GM21737 (cell line): ENCODE results near the gene TTN.

Experiments
- ATAC-seq: cut with Tn5 transposase; IDR thresholded peaks from one replicate; pipeline ENCODE4 v1.9.1; 2021; ENCODE audit warnings: mild to moderate bottlenecking, moderate library complexity; ENCODE audit not compliant: unreplicated experiment

The TTN gene

GRCh38 chr2:178819147-178819875 is 12.1 kb upstream of the TTN start:
- ATAC-seq: no peak

- ATAC-seq: no peak
These were observed 4.7 kb upstream of the TTN start for GRCh38 chr2:178811901-178812300.

- no peak for ATAC-seq
These were observed 3.8 kb upstream of the TTN start for GRCh38 chr2:178811045-178811444.

GRCh38 chr2:178810422-178810821 is 3.2 kb upstream of the TTN start:
- no peak for ATAC-seq

DNA sequence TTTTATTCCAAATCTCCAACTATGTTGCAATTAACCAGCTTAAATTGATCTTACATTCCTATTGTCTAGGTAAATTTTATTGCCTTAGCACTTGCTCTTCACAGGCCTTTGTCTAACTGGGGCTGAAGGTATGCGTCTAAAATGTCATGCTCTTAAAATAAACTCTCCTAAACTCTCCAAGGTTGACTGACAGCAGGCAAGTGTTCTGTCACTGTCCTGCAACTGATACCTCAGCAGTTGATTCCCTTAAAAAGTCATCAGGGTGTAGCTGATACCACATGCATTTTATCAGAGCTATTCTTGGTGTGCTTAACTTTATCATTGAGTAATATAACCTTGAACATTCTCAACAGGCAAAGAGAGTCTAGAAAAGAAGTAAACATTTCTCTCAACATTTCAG is 680 bp downstream of the TTN start:
- ATAC-seq: no peak

- no peak for ATAC-seq
These were observed 1.8 kb downstream of the TTN start for GRCh38 chr2:178805457-178805856.

- ATAC-seq: no peak
These were observed 2.4 kb downstream of the TTN start for GRCh38 chr2:178804791-178805190.

GRCh38 chr2:178800510-178800909 is 6.7 kb downstream of the TTN start:
- ATAC-seq: no peak

DNA sequence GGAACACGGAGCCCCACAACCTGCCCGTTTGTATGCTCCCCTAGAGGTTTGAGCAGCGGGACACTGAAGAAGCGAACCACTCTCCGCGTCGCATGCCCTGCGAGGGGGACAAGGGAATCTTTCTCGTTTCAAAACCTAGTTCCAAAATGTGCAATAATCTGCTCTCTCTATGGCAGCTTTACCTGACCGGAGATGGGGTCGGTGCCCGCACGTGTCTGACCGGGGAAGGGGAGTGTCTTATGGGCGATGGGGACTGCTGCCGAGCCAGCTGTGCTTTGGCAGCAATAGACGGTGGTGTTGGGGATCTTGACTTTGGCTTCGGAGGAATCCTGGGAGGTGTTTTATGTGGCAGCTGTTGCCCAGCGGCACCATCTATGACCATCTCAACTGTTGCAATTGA is 7.9 kb downstream of the TTN start:
- no peak for ATAC-seq

- no peak for ATAC-seq
These were observed 11.0 kb downstream of the TTN start for GRCh38 chr2:178796079-178796677.

GRCh38 chr2:178787934-178788333 is 19.3 kb downstream of the TTN start:
- no peak for ATAC-seq

- no peak for ATAC-seq
These were observed 20.1 kb downstream of the TTN start for GRCh38 chr2:178787155-178787554.

GRCh38 chr2:178783889-178784288 is 23.3 kb downstream of the TTN start:
- no peak for ATAC-seq

DNA sequence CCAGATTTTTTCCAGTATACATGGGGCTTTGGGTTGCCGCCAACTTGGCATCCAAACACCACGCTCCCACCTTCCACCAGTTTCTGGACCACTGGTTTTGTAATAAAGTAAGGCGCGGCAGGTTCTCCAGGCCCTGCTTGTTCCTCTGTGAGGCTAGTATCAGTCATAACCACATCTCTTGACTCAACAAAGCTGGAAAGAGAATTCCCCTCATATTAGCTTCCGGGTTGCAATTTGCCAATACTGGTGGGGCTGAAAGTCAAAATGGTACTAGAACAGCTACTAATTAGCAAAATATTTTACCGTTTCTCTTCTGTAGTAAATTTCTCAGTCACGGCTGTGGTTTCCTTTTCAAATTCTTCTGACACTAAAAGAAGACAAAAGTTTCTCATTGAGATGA is 25.0 kb downstream of the TTN start:
- ATAC-seq: no peak

GRCh38 chr2:178777577-178777976 is 29.6 kb downstream of the TTN start:
- no peak for ATAC-seq

- no peak for ATAC-seq
These were observed 30.5 kb downstream of the TTN start for GRCh38 chr2:178776751-178777150.

- ATAC-seq: no peak
These were observed 31.2 kb downstream of the TTN start for GRCh38 chr2:178775975-178776374.

DNA sequence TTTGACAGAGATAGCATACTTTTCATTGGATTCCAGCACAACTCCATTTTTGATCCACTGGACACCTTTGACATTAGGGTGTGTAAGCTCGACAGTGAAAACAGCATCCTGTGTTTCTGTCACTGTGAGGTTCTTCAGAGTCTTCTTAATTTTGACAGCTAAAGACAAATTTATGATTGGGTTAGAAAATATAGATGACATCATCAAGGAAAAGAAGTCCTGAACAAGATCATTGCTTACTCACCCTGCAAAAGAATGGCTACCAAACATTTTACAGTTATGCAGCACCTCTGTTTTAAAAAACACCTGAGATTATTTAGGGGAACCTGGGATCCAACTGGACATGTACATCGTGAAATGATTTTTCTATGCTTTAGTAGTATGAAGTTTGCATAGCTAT is 36.7 kb downstream of the TTN start:
- no peak for ATAC-seq

DNA sequence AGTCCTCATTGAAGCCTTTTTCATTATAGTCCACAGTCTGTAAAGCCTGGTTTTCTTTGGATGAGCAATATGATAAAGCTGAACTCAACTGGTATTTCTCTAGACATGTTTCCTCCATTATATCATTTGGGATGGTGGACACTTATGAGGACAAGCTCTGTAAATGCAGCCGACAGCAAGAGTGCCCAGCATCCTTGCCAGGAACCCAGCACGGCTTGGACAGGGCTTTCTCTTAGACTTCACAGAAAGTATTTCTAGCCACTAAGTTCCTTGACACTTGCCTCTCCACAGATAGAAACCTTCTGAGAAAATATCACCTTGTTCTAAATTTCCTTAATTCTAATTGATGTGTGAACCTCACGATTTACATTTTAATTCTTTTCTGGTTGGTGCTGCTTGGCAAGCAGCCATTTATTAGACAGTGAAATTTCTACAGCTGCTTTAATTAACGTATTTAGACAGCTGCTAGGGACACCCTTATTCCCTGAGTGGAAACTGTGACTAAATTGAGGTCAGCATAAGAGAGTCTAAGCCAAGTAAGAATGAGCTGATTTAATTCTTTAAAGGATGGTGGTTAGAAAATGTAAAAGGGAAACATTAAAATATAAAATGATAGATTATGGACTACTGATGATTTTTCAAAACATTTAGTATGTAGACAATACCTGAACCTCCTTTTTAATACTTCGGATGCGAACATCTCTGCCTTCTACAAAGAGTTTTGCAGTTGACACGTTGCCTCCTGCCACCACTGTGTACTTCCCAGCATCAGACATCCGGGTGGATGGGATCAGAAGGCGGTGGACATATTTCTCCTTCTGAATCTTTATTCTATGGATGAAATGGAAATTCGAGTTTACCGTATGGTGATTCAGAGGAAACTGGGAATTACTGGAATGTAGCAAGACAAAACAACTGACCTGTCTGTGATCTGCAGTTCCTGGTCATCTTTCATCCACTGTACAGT is 39.8 kb downstream of the TTN start:
- no peak for ATAC-seq

DNA sequence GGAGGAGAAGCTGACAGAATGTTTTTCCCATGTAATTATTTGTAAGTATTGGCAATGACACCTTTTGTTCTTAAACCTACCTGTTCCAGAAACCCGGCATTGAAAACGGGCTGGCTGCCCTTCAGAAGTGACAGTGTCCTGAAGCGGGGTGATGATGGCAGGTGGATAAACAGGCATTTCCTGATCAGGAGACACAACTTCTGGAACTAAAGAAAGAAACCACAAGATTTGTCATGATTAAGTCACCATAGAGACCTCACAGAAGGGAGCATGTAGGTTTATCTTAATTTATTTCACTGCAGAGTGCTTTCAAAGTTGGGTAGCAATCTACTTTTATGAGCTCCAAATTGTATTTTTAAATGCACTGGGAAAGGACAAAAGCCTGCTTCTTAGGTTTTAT is 43.1 kb downstream of the TTN start:
- ATAC-seq: no peak

DNA sequence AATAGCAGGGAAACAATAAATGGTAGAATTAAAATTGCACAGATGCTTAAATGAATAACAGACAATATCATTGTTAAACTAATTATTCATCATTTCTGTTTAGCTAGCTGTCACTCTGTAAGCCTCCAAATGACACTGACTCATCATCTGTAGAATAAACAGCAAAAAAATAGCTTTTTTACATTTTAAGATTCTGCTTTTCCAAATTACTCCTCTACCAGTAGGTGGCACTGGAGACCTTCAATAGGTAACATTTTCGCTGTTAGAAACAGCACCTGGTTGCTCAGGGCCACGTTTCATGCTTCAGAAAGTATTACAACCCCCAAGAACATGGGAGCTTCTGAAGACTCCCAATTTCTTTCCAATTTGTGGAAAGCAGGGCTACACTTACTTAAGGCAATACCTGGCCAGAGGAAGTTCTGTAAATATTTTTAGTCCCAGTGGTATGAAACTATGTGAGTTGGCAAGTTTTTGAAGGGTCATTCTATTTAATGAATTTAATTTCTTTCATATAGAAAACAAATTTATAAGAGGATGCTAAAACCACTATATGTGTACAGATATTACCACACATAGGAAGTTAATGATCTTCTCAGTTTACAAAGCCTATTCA is 45.4 kb downstream of the TTN start:
- peak; percentile 64 for ATAC-seq
